Colonic mucosa (tissue), 4 donors: ENCODE measurements around the gene HDAC4. TPM values are rescaled to one million over a fixed set of nuclear protein-coding genes. Genes with fewer than 3 reads are reported as not detected.

Experiments used
- DNase-seq: peaks from one replicate; pipeline ENCODE4 v3.0.0-alpha.2; 2020
- H3K27ac ChIP-seq: fragments of 200-600 bp; one replicate; pipeline ENCODE4 v1.8.0; 2021
- H3K27me3 ChIP-seq: fragments of 200-600 bp; one replicate; pipeline ENCODE4 v1.8.0; 2021
- H3K36me3 ChIP-seq: fragments of 200-600 bp; one replicate; pipeline ENCODE4 v1.8.0; 2021
- H3K4me1 ChIP-seq: fragments of 200-600 bp; one replicate; pipeline ENCODE4 v1.8.0; 2021; ENCODE audit warnings: mild to moderate bottlenecking
- H3K4me3 ChIP-seq: fragments of 200-600 bp; one replicate; pipeline ENCODE4 v1.8.0; 2021
- H3K9ac ChIP-seq, 2 donors: one replicate each; pipeline ENCODE4 v1.7.0; 2013; ENCODE audit warnings: control low read depth in 2 of 2, low read depth in 2 of 2, low read length in 2 of 2
- H3K9me3 ChIP-seq: fragments of 200-600 bp; one replicate; pipeline ENCODE4 v1.8.0; 2021
- CTCF ChIP-seq: fragments of 200-600 bp; IDR thresholded peaks from one replicate; pipeline ENCODE4 v1.8.0; 2022; ENCODE audit warnings: antibody characterized with exemption, mild to moderate bottlenecking
- intact Hi-C: fragments of 100-400 bp; cut with DNase I; formaldehyde crosslinking; loops from one replicate; pipeline ENCODE4 v1.14.1; 2022
- total RNA-seq, 2 donors: library from RNA; stranded (reverse); fragmentation: NEBNext Ultra II Directional in 1 of 2; extraction: Animal tissue kit (Norgen Biotek cat#: 25700) in 1 of 2; gene quantifications; one replicate each; pipeline ENCODE4 v1.2.1, GENCODE V29; 2021
- donor health status: healthy.
- donor health status: DM: no; HTN: no; CAD: no.
- donor health status: DM: no; HTN: no; CAD: no.

HDAC4 gene
- total RNA-seq, 2 donors from 2014 or later, result 35.3 to 46.8 TPM

GRCh38 chr2:239392072-239392357, 8.8 kb downstream of the HDAC4 start:
- DNase-seq, result no peak
- TF ChIP-seq CTCF, result no peak
- no peak overlapping the region for H3K27ac ChIP-seq
- H3K4me3 ChIP-seq, result no peak overlapping the region
- intact Hi-C loops, result no loop called here
- H3K9me3 ChIP-seq, result no peaks in the 10 kb centered on the region
- no peak overlapping the region for H3K9ac ChIP-seq
- no peaks in the 10 kb centered on the region for H3K27me3 ChIP-seq
- H3K4me1 ChIP-seq, result peaks cover 2% of the 10 kb centered on the region
- no peaks in the 10 kb centered on the region for H3K36me3 ChIP-seq

GRCh38 chr2:239391286-239392071, 9.3 kb downstream of the HDAC4 start:
- H3K4me3 ChIP-seq, result no peak overlapping the region
- H3K27ac ChIP-seq, result no peak overlapping the region
- no peak for DNase-seq
- H3K9ac ChIP-seq, result no peak overlapping the region
- no peaks in the 10 kb centered on the region for H3K36me3 ChIP-seq
- H3K9me3 ChIP-seq, result no peaks in the 10 kb centered on the region
- peaks cover 2% of the 10 kb centered on the region for H3K4me1 ChIP-seq
- no peaks in the 10 kb centered on the region for H3K27me3 ChIP-seq
- intact Hi-C loops, result no loop called here
- no peak for TF ChIP-seq CTCF

DNA sequence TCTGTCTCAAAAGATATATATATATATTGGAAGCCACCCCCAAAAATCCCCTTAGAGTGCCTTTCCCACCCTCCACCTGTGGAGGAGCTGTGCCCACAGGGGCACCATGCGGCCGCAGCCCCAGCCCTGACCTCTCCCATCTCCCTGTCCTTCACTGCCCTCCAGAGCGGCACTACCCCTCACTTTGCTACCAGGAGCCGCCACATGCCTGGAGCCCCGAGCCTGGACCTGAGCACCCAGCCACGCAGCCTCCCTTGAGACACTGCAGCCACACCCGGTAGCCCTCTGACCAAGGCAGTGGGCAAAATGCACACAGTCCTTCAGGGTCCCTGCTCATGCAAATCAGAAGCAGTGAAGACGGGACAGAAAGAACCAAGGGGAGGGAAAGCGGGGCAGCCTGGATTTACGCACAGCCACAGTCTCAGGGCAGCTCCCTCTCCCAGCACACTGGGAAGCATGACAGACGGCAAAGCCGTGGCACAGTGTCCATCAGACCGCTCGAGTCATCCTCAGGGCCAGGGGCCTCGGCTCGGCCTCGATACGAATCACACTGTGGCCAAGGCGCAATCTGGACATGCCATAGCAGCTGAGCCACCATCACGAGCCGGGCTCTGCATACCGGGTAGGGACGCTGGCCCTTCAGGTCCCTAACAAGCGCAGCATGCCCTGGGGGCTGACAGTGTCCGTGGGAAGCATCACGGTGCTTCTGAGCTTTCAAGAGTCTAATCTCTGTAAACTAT, 10.1 kb downstream of the HDAC4 start:
- H3K4me1 ChIP-seq, result peaks cover 2% of the 10 kb centered on the region
- no peak for TF ChIP-seq CTCF
- no peak overlapping the region for H3K4me3 ChIP-seq
- H3K9ac ChIP-seq, result no peak overlapping the region
- DNase-seq, result no peak
- H3K27me3 ChIP-seq, result no peaks in the 10 kb centered on the region
- no peaks in the 10 kb centered on the region for H3K36me3 ChIP-seq
- H3K27ac ChIP-seq, result no peak overlapping the region
- intact Hi-C loops, result no loop called here
- H3K9me3 ChIP-seq, result no peaks in the 10 kb centered on the region

DNA sequence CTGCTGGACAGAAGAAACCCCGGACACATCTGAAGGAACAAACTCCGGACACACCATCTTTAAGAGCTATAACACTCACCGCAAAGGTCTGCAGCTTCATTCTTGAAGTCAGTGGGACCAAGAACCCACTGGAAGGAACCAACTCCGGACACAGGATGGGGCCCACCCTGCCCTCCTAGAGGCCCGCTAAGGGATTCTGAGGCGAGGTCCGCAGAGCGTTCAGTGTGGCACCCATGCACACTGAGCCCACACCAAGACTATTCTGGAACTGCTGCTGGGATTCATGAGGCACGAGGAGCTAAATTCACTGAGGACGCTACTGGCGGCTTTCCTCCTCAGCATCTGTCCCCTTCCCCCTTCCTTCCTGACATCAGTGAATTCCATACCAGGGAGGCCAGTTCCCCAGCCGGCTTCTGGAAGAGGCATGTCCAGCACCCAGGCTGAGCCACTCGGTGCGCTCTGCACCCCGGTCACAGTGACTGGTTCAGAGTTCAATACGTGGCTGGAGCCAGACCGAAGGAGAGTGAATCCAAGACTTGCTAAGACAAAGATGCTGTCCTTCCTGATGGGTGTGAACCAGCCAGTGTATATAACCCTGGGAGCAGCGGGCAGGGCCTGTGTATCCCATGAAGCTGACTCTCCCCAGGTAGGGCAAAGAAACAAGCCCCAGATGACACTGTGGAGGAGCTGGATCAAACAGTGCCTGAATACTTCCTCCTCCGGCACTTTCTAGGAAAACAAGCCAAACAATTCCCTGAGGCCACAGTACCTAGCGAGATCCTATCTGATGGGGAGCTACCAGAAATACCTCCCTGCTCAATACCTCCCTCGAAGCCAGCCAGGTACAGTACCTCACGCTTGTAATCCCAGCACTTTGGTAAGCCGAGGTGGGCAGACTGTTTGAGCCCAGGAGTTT, 11.1 kb downstream of the HDAC4 start:
- H3K36me3 ChIP-seq, result no peaks in the 10 kb centered on the region
- H3K4me1 ChIP-seq, result peaks cover 2% of the 10 kb centered on the region
- H3K9ac ChIP-seq, result no peak overlapping the region
- intact Hi-C loops, result no loop called here
- H3K4me3 ChIP-seq, result no peak overlapping the region
- H3K27me3 ChIP-seq, result no peaks in the 10 kb centered on the region
- no peak overlapping the region for H3K27ac ChIP-seq
- no peaks in the 10 kb centered on the region for H3K9me3 ChIP-seq
- TF ChIP-seq CTCF, result no peak
- DNase-seq, result no peak
